Measurements from ENCODE around the gene PDE4D.

- TF ChIP-seq, protein P1, sequence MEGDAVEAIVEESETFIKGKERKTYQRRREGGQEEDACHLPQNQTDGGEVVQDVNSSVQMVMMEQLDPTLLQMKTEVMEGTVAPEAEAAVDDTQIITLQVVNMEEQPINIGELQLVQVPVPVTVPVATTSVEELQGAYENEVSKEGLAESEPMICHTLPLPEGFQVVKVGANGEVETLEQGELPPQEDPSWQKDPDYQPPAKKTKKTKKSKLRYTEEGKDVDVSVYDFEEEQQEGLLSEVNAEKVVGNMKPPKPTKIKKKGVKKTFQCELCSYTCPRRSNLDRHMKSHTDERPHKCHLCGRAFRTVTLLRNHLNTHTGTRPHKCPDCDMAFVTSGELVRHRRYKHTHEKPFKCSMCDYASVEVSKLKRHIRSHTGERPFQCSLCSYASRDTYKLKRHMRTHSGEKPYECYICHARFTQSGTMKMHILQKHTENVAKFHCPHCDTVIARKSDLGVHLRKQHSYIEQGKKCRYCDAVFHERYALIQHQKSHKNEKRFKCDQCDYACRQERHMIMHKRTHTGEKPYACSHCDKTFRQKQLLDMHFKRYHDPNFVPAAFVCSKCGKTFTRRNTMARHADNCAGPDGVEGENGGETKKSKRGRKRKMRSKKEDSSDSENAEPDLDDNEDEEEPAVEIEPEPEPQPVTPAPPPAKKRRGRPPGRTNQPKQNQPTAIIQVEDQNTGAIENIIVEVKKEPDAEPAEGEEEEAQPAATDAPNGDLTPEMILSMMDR (IDR thresholded peaks at IDR 0.05), result no peak
- TF ChIP-seq ZNF232 (CRISPR knock-in tag; IDR thresholded peaks at IDR 0.05), result no peak
- TF ChIP-seq ZNF512 (CRISPR knock-in tag; IDR thresholded peaks at IDR 0.05; ENCODE audit: borderline replicate concordance), result no peak
- no peak for TF ChIP-seq CBFB (CRISPR knock-in tag; IDR thresholded peaks at IDR 0.05; ENCODE audit: low read depth)
- no peak for TF ChIP-seq CREB1 (CRISPR knock-in tag; IDR thresholded peaks at IDR 0.05)
- no peak for TF ChIP-seq FOXK1 (CRISPR knock-in tag; IDR thresholded peaks at IDR 0.05)
- no peak for TF ChIP-seq HMGXB4 (CRISPR knock-in tag; IDR thresholded peaks at IDR 0.05)
- no peak for TF ChIP-seq ZNF263 (CRISPR knock-in tag; IDR thresholded peaks at IDR 0.05; ENCODE audit: low read depth)
- no peak for TF ChIP-seq SMAD4 (CRISPR knock-in tag; IDR thresholded peaks at IDR 0.05)
- TF ChIP-seq IRF1 (CRISPR knock-in tag; IDR thresholded peaks at IDR 0.05), result no peak
- TF ChIP-seq SP1 (CRISPR knock-in tag; conservative IDR thresholded peaks at IDR 0.05), result no peak
- TF ChIP-seq, protein P2, sequence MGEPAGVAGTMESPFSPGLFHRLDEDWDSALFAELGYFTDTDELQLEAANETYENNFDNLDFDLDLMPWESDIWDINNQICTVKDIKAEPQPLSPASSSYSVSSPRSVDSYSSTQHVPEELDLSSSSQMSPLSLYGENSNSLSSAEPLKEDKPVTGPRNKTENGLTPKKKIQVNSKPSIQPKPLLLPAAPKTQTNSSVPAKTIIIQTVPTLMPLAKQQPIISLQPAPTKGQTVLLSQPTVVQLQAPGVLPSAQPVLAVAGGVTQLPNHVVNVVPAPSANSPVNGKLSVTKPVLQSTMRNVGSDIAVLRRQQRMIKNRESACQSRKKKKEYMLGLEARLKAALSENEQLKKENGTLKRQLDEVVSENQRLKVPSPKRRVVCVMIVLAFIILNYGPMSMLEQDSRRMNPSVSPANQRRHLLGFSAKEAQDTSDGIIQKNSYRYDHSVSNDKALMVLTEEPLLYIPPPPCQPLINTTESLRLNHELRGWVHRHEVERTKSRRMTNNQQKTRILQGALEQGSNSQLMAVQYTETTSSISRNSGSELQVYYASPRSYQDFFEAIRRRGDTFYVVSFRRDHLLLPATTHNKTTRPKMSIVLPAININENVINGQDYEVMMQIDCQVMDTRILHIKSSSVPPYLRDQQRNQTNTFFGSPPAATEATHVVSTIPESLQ (CRISPR knock-in tag; IDR thresholded peaks at IDR 0.05), result no peak
- TF ChIP-seq, protein P3, sequence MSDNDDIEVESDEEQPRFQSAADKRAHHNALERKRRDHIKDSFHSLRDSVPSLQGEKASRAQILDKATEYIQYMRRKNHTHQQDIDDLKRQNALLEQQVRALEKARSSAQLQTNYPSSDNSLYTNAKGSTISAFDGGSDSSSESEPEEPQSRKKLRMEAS (CRISPR knock-in tag; IDR thresholded peaks at IDR 0.05), result no peak
These were observed 856.5 kb downstream of the PDE4D start for GRCh38 chr5:59037041-59037440.
